ENCODE results near the gene MYO5A. TPM values are rescaled to one million over a fixed set of nuclear protein-coding genes. Genes with fewer than 3 reads are reported as not detected.
A peak's percentile ranks its signal among the peaks of the same experiment; 100 is the strongest.
"Not testable (repeated sequence)": the region's sequence is repeated elsewhere in the genome, so short reads cannot be mapped to it uniquely, and the experiment has no call there.

Gene MYO5A
- total RNA-seq, 1 donor from 2014 or later = 26.2 TPM

DNA sequence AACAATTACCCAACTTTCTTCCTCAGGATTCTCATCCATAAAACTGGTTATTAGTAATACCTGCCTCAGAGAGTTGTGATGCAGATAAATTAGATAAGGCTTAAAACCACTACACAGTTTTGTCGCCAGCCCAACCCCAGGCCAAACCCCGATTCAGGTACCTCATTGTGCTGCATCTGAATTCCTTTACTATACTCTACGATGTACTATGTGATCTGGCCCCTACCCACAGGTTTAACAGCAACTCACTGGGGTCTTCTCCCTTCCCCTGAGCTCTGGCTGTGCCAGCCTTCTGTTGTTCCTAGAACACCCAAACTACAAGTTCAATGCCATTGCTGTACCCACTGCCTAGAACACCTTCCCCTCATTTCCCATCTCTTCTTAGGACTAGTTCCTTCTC is 64.6 kb downstream of the MYO5A start:
- Mint-ChIP-seq H3K4me1 (ENCODE audit: low read depth) (peaks cover 43% of the 10 kb centered on the region), H3K27ac (peak overlapping the region; percentile 75), H3K36me3 (ENCODE audit: low read depth) (peaks cover 5% of the 10 kb centered on the region), H3K9me3 (peaks cover 8% of the 10 kb centered on the region), H3K4me3 (peak overlapping the region; percentile 28), H3K27me3 (ENCODE audit: insufficient read depth) (no peaks in the 10 kb centered on the region)
- intact Hi-C loops (cut with micrococcal nuclease) = loop anchor here (1.0 to 10.0 kb wide), 4 partner anchors 65 to 271 kb away; no protein-coding TSS in a partner anchor
- DNase-seq (ENCODE audit: low spot score) = no peak

DNA sequence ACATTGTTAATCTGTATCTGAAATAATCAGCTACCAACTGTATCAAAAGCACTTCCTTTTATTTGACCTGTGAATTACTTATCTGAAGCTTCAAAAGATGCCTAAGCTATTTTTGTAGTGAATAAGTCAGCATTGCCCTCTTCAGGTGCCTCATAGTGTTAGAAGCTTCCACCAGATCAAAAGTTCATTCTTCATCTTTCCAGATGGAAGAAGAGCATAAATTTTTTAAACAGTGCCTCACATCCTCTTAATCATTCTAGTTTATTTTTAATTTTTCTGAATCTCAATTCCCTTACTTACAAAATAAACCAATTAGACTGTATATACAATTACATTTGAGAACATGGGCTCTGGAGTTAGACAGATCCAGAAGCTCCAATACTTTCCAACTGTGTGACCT is 65.0 kb downstream of the MYO5A start:
- intact Hi-C loops (cut with micrococcal nuclease) = loop anchor here (1.0 to 10.0 kb wide), 4 partner anchors 66 to 271 kb away; no protein-coding TSS in a partner anchor
- H3K4me3 Mint-ChIP-seq = no peak overlapping the region
- no peak overlapping the region for H3K27ac Mint-ChIP-seq
- no peak for DNase-seq (ENCODE audit: low spot score)
- H3K9me3 Mint-ChIP-seq = peaks cover 8% of the 10 kb centered on the region
- peaks cover 43% of the 10 kb centered on the region for H3K4me1 Mint-ChIP-seq (ENCODE audit: low read depth)
- peaks cover 5% of the 10 kb centered on the region for H3K36me3 Mint-ChIP-seq (ENCODE audit: low read depth)
- no peaks in the 10 kb centered on the region for H3K27me3 Mint-ChIP-seq (ENCODE audit: insufficient read depth)

DNA sequence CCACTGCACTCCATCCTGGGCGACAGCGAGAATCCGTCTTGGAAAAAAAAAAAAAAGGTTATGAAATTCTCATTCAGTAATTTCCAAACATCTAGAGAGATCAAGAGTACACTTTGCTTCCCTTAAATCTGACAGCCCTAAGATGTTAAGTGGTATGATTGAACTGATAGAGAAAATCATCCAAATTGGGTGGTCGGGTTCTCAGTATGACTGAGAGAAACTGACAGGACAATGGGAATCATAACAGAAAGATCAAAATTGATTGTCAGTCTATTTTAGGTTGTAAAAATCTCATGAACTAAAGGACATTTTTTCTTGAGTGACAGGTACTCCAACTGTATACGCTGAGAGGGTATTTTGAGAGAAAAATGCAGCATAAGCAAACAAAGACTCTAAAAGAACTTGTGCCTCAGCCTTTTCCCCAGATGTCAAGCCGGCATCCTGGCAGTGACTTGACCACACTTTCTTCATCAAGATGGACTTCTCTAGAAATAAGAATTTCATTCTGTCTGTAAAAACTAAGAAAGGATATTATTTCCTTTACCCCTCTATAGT is 65.8 kb downstream of the MYO5A start:
- Mint-ChIP-seq H3K36me3 (ENCODE audit: low read depth) (peaks cover 5% of the 10 kb centered on the region), H3K9me3 (peaks cover 8% of the 10 kb centered on the region), H3K4me1 (ENCODE audit: low read depth) (peaks cover 43% of the 10 kb centered on the region), H3K4me3 (no peak overlapping the region), H3K27me3 (ENCODE audit: insufficient read depth) (no peaks in the 10 kb centered on the region), H3K27ac (no peak overlapping the region)
- no peak for DNase-seq (ENCODE audit: low spot score)
- intact Hi-C loops (cut with micrococcal nuclease) = loop anchor here (10.0 kb wide), 1 partner anchor 272 kb away; no protein-coding TSS in a partner anchor

DNA sequence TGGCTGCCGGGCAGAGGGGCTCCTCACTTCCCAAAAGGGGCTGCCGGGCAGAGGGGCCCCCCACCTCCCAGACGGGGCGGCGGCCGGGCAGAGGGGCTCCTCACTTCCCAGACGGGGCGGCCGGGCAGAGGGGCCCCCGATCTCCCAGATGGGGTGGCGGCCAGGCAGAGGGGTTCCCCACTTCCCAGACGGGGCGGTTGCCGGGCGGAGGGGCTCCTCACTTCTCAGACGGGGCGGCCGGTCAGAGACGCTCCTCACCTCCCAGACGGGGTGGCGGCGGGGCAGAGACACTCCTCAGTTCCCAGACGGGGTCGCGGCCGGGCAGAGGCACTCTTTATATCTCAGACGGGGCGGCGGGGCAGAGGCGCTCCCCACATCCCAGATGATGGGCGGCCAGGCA is 69.0 kb downstream of the MYO5A start:
- intact Hi-C loops (cut with micrococcal nuclease) = loop anchor here (10.0 kb wide), 1 partner anchor 275 kb away; no protein-coding TSS in a partner anchor
- H3K4me1 Mint-ChIP-seq (ENCODE audit: low read depth) = peaks cover 17% of the 10 kb centered on the region
- peaks cover 16% of the 10 kb centered on the region for H3K9me3 Mint-ChIP-seq

DNA sequence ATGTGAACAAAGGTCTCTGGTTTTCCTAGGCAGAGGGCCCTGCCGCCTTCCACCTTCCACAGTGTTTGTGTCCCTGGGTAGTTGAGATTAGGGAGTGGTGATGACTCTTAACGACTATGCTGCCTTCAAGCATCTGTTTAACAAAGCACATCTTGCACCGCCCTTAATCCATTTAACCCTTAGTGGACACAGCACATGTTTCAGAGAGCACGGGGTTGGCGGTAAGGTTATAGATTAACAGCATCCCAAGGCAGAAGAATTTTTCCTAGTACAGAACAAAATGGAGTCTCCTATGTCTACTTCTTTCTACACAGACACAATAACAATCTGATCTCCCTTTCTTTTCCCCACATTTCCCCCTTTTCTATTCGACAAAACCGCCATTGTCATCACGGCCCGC is 69.4 kb downstream of the MYO5A start:
- Mint-ChIP-seq H3K9me3 (peaks cover 19% of the 10 kb centered on the region), H3K4me1 (ENCODE audit: low read depth) (peaks cover 17% of the 10 kb centered on the region)
- H3K27me3 Mint-ChIP-seq (ENCODE audit: insufficient read depth); H3K4me3 Mint-ChIP-seq; intact Hi-C loops (cut with micrococcal nuclease); H3K36me3 Mint-ChIP-seq (ENCODE audit: low read depth); H3K27ac Mint-ChIP-seq; DNase-seq (ENCODE audit: low spot score): not testable (repeated sequence)

More for the DNA sequence above, 69.0 kb downstream of the MYO5A start:
- DNase-seq (ENCODE audit: low spot score); H3K27ac Mint-ChIP-seq; H3K4me3 Mint-ChIP-seq; H3K27me3 Mint-ChIP-seq (ENCODE audit: insufficient read depth); H3K36me3 Mint-ChIP-seq (ENCODE audit: low read depth): not testable (repeated sequence)

DNA sequence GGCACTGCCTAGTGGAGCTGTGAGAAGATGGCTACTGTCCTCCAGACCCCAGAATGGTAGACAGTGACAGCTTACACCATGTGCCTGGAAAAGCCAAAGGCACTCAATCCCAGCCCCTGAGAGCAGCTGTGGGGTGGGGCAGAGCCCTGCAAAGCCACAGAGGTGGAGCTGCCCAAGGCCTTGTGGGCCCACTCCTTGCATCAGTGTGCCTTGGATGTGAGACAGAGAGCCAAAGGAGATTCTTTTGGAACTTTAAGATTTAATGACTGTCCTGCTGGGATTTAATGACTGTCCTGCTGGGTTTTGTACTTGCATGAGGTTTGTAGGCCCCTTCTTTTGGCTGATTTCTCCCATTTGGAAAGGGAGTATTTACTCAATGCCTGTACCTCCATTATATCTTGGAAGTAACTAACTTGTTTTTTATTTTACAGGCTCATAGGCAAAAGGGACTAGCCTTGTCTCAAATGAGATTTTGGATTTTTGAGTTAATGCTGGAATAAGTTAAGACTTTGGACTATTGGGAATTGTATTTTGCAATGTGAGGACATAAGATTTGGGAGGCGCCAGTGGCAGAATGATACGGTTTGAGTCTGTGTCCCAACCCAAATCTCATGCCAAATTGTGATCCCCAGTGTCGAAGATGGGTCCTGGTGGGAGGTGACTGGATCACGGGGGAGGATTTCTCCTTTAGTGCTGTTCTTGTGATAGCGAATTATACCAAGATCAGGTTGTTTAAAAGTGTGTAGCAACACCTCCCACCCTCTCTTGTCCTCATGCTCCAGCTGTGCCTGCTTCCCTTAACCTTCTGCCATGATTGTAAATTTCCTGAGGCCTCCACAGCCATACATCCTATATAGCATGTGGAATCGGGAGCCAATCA is 80.4 kb downstream of the MYO5A start:
- Mint-ChIP-seq H3K4me1 (ENCODE audit: low read depth) (no peaks in the 10 kb centered on the region), H3K4me3 (no peak overlapping the region), H3K27me3 (ENCODE audit: insufficient read depth) (no peaks in the 10 kb centered on the region), H3K36me3 (ENCODE audit: low read depth) (peaks cover 4% of the 10 kb centered on the region), H3K9me3 (no peaks in the 10 kb centered on the region), H3K27ac (no peak overlapping the region)
- intact Hi-C loops (cut with micrococcal nuclease) = no loop called here
- no peak for DNase-seq (ENCODE audit: low spot score)

DNA sequence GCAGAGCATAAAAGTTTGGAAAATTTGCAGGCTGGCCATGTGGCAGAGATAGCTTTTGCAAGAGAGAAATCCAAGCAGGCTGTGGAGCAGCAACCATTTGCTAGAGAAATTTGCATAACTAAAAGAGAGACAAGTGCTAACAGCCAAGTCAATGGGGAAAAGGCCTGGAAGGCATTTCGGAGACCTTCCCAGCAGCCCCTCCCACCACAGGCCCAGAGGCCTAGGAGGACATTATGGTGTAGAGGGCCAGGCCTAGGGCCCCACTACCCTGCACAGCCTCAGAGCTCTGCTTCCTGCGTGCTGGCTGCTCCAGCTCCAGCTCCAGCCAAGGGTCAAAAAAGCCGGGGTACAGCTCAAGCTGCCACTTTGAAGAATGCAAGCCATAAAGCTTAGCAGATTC is 82.7 kb downstream of the MYO5A start:
- Mint-ChIP-seq H3K27me3 (ENCODE audit: insufficient read depth) (no peaks in the 10 kb centered on the region), H3K4me3 (no peak overlapping the region), H3K9me3 (no peaks in the 10 kb centered on the region), H3K36me3 (ENCODE audit: low read depth) (peaks cover 3% of the 10 kb centered on the region), H3K27ac (no peak overlapping the region), H3K4me1 (ENCODE audit: low read depth) (peaks cover 11% of the 10 kb centered on the region)
- no peak for DNase-seq (ENCODE audit: low spot score)
- intact Hi-C loops (cut with micrococcal nuclease) = no loop called here

DNA sequence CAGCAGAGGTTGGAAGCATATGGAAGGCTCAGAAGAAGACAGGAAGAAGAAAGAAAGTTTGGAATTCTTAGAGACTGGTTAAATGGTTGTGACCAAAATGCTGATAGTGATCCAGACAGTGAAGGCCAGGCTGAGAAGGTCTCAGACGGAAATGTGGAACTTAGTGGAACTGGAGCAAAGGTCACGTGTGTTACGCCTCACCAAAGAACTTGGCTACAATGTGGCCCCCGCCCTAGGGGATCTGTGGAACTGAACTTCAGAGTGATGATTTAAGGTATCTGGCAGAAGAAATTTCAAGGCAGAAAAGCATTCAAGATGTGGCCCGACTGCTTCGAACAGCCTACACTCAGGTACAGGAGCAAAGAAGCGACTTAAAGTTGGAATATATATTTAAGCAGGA is 83.1 kb downstream of the MYO5A start:
- DNase-seq (ENCODE audit: low spot score) = no peak
- no peaks in the 10 kb centered on the region for H3K27me3 Mint-ChIP-seq (ENCODE audit: insufficient read depth)
- no peaks in the 10 kb centered on the region for H3K9me3 Mint-ChIP-seq
- intact Hi-C loops (cut with micrococcal nuclease) = no loop called here
- H3K4me1 Mint-ChIP-seq (ENCODE audit: low read depth) = peaks cover 15% of the 10 kb centered on the region
- H3K36me3 Mint-ChIP-seq (ENCODE audit: low read depth) = peaks cover 2% of the 10 kb centered on the region
- H3K27ac Mint-ChIP-seq = no peak overlapping the region
- H3K4me3 Mint-ChIP-seq = no peak overlapping the region

DNA sequence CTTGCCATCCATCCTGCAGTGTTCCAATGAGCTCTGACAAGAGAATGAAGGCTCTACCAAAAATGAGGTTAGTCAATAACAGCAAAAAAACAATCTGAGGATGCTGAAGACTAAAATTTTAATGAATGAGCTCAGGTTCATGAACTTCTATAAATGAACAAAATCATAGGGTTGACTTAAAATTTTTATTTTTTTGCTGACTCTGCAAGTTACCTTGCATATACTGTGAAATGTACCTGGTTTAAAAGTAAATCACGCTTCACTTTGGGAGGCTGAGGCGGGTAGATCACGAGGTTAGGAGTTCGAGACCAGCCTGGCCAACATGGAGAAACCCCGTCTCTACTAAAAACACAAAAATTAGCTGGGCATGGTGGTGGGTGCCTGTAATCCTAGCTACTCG is 85.5 kb downstream of the MYO5A start:
- peaks cover 18% of the 10 kb centered on the region for H3K4me1 Mint-ChIP-seq (ENCODE audit: low read depth)
- H3K36me3 Mint-ChIP-seq (ENCODE audit: low read depth); DNase-seq (ENCODE audit: low spot score): not testable (repeated sequence)

DNA sequence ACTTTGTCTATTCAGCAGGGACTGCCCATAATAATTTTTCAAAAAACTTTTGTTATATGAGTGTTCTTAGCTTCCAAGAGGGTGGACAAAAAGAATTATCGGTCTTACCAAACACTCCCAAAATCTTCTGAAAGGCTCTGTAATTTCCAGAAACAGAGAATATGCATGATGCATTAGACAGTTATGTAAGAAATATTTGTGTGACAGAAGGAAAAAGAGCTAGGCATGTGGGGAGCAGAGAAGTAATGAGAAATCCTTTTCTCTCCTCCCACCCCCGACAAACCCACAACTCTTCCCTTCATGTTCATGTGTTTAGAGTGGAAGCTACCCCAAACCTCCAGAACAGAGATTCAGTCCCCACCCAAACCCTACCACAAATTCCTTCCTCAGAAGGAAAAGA is 86.8 kb downstream of the MYO5A start:
- Mint-ChIP-seq H3K9me3 (no peaks in the 10 kb centered on the region), H3K36me3 (ENCODE audit: low read depth) (no peaks in the 10 kb centered on the region), H3K27ac (no peak overlapping the region), H3K4me3 (no peak overlapping the region), H3K4me1 (ENCODE audit: low read depth) (peaks cover 26% of the 10 kb centered on the region), H3K27me3 (ENCODE audit: insufficient read depth) (no peaks in the 10 kb centered on the region)
- DNase-seq (ENCODE audit: low spot score) = no peak
- intact Hi-C loops (cut with micrococcal nuclease) = no loop called here

More for the DNA sequence above, 85.5 kb downstream of the MYO5A start:
- H3K27me3 Mint-ChIP-seq (ENCODE audit: insufficient read depth); H3K4me3 Mint-ChIP-seq; H3K27ac Mint-ChIP-seq; intact Hi-C loops (cut with micrococcal nuclease); H3K9me3 Mint-ChIP-seq: not testable (repeated sequence)

DNA sequence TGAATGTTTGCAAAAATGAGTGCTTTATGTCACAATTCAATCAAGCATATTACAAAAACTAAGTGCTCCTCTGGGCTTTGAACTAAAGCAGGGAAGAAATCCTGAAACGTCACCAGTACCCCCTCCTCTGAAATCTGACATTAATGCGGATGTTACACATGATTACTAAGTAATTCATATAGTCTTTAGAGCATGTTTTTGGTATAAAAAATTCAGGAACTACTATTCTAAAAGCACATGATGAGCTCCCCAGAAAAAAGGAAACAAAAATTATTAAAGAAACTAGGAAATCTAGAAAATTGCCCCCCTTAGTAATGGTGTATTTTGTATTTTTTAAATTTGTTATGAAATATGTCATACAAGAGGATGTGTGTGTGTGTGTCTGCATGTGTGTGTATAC is 87.7 kb downstream of the MYO5A start:
- Mint-ChIP-seq H3K4me3 (no peak overlapping the region), H3K4me1 (ENCODE audit: low read depth) (peaks cover 26% of the 10 kb centered on the region), H3K27me3 (ENCODE audit: insufficient read depth) (no peaks in the 10 kb centered on the region), H3K9me3 (no peaks in the 10 kb centered on the region), H3K36me3 (ENCODE audit: low read depth) (no peaks in the 10 kb centered on the region), H3K27ac (no peak overlapping the region)
- intact Hi-C loops (cut with micrococcal nuclease) = no loop called here
- DNase-seq (ENCODE audit: low spot score) = no peak

DNA sequence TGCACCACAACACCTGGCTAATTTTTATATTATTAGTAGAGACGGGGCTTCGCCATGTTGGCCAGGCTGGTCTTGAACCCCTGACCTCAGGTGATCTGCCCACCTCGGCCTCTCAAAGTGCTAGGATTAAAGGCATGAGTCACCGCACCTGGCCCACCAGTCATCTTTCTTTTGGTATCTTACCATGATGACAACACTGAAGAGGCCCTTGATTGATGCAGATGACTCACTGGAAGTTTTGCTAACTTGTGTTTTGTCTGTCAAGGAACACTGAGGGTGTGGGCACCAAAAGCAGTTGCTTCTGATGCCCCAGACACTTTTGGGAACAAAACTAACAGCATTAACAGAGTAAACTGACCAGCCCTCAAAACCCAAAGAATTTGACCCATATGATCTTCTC is 88.3 kb downstream of the MYO5A start:
- no peaks in the 10 kb centered on the region for H3K9me3 Mint-ChIP-seq
- no peak for DNase-seq (ENCODE audit: low spot score)
- peak overlapping the region; percentile 20 for H3K27ac Mint-ChIP-seq
- H3K27me3 Mint-ChIP-seq (ENCODE audit: insufficient read depth) = no peaks in the 10 kb centered on the region
- no peaks in the 10 kb centered on the region for H3K36me3 Mint-ChIP-seq (ENCODE audit: low read depth)
- intact Hi-C loops (cut with micrococcal nuclease) = no loop called here
- H3K4me3 Mint-ChIP-seq = no peak overlapping the region
- peaks cover 26% of the 10 kb centered on the region for H3K4me1 Mint-ChIP-seq (ENCODE audit: low read depth)

DNA sequence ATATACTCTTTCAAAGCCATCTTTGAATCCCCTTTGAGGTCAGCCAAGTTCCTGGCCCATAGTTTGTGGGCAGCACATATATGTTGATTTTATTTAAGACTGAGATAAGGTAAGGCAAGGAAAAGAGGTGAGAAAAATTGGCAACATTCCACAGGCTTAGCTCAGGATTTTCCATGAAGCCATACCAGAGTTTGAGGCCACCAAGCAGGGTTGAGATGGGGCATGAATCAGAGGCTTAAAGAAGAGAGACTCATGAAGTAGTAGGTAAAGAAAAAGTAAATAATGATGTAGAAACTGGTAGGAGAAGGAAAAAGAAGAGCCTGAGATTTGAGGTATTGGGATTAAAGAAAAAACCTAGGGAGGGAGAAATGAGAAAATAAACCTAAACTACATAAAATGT is 89.2 kb downstream of the MYO5A start:
- H3K4me3 Mint-ChIP-seq = no peak overlapping the region
- peaks cover 26% of the 10 kb centered on the region for H3K4me1 Mint-ChIP-seq (ENCODE audit: low read depth)
- no peaks in the 10 kb centered on the region for H3K36me3 Mint-ChIP-seq (ENCODE audit: low read depth)
- no peaks in the 10 kb centered on the region for H3K27me3 Mint-ChIP-seq (ENCODE audit: insufficient read depth)
- intact Hi-C loops (cut with micrococcal nuclease) = no loop called here
- no peak for DNase-seq (ENCODE audit: low spot score)
- no peaks in the 10 kb centered on the region for H3K9me3 Mint-ChIP-seq
- no peak overlapping the region for H3K27ac Mint-ChIP-seq
